BLaER1 (cell line): ENCODE measurements around the gene PGF.

Experiments used
- H3K27ac ChIP-seq: shearing (Covaris generic); formaldehyde crosslinking; 2 replicates; pipeline ENCODE4 v1.8.1; 2022
- H3K27me3 ChIP-seq: shearing (Covaris generic); formaldehyde crosslinking; 2 replicates; pipeline ENCODE4 v1.8.1; 2022
- H3K36me3 ChIP-seq: shearing (Covaris generic); formaldehyde crosslinking; 2 replicates; pipeline ENCODE4 v1.8.1; 2022
- H3K4me1 ChIP-seq: shearing (Covaris generic); formaldehyde crosslinking; 2 replicates; pipeline ENCODE4 v1.8.1; 2022
- H3K4me2 ChIP-seq: shearing (Covaris generic); formaldehyde crosslinking; 2 replicates; pipeline ENCODE4 v1.8.1; 2022
- H3K4me3 ChIP-seq: shearing (Covaris generic); formaldehyde crosslinking; 2 replicates; pipeline ENCODE4 v1.8.1; 2022
- H3K9ac ChIP-seq: shearing (Covaris generic); formaldehyde crosslinking; 2 replicates; pipeline ENCODE4 v1.8.1; 2022
- H3K9me3 ChIP-seq: shearing (Covaris generic); formaldehyde crosslinking; 2 replicates; pipeline ENCODE4 v1.8.1; 2022
- H4K20me1 ChIP-seq: shearing (Covaris generic); formaldehyde crosslinking; 2 replicates; pipeline ENCODE4 v1.8.1; 2022
- Cebpa-rat ChIP-seq: shearing (Covaris generic); IDR thresholded peaks from 2 replicates; pipeline ENCODE4 v1.8.1; 2022

PGF gene

DNA sequence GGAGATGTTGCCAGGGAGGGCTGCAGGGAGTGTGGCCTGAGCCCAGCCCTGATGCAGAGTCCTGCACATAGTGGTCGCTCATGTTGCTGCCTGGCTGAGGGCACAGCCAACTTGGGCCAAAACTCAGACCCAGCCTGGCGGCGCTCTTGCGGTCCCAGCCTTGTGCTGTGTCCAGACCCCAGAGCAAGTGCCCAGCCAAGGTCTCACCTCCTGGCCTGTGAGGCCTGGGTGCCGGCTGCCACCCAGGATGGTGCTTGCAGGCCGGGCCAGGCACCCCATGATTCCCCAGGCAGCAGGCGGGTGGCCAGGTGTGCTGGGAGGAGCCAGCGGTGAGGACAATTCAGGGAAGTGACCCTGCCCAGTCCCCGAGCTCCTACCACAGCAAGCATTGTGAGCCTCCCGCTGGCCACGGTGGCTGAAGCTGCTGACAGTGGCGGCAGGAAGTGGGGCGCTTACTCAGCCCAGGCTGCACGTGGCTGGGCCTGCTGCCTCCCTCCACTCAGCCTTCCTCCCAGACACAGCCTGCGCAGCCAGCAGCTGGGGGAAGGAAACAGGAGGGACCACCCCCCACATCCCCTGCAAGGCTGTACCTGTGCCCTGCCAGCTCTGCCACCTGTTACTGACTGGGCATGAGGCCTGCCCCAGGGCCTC lies 17.7 kb upstream of the PGF start:
- Histone ChIP-seq H3K27me3 (no peaks in the 10 kb centered on the region), H3K4me3 (no peak overlapping the region), H3K36me3 (no peaks in the 10 kb centered on the region), H3K4me2 (peak overlapping the region; percentile 32), H3K9me3 (no peaks in the 10 kb centered on the region), H4K20me1 (no peaks in the 10 kb centered on the region), H3K9ac (no peak overlapping the region), H3K4me1 (peaks cover 20% of the 10 kb centered on the region), H3K27ac (peak overlapping the region; percentile 60)
- no peak for TF ChIP-seq Cebpa-rat

DNA sequence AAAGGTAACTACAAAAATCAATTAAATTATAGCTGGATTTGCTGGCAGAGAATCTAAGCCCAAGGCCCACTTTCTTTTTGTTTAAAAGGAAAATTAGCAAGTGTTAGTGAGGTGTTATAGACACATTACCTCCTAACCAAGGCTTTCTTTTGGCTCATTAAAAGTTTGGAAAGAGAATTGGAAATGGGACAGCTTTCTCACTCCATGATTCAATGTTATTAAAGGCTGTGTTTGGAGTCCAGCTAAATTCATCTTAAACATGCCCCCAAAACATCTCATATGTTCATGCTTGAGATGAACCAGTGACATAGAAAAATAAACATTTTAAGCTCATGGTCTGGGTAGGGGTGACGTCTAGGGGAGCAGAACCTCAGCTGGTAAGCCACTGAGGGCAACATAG lies 13.4 kb upstream of the PGF start:
- no peaks in the 10 kb centered on the region for H3K9me3 ChIP-seq
- no peak overlapping the region for H3K4me3 ChIP-seq
- H3K4me1 ChIP-seq = peaks cover 13% of the 10 kb centered on the region
- H3K4me2 ChIP-seq = no peak overlapping the region
- no peaks in the 10 kb centered on the region for H4K20me1 ChIP-seq
- H3K27ac ChIP-seq = no peak overlapping the region
- TF ChIP-seq Cebpa-rat = no peak
- H3K9ac ChIP-seq = no peak overlapping the region
- no peaks in the 10 kb centered on the region for H3K27me3 ChIP-seq
- H3K36me3 ChIP-seq = no peaks in the 10 kb centered on the region

DNA sequence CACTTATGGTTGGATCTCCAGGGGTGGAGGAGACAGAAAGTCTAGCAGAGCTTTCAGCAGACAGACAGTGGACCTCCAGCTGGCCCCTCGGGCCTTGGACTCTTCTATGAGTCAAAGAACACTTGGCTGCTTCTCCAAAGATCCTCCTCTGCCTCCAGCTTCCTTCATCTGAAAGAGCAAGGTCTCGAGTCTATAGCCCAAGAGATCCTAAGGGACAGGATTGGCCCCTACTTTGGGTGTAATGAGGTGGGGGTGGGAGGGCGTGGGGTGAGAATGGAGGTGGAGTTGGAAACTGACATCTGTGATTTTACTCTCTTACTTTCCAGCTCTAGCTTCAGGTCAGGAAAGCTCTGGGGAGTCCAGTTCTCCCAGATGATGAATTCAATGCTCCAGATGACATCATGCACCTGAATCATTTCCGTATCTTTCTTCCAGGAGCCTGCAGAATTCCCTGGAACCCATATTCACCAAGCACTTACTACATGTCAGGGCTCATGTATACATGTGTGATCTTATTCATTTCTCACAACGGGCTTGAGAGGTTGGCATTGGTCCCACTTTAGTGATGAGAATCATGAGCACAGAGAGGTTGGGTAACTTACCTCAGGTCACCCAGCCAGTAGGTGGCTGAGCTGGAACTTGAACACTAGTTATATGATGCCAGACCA lies 10.2 kb upstream of the PGF start:
- no peaks in the 10 kb centered on the region for H3K27me3 ChIP-seq
- H3K4me2 ChIP-seq = no peak overlapping the region
- no peak for TF ChIP-seq Cebpa-rat
- no peak overlapping the region for H3K9ac ChIP-seq
- H3K27ac ChIP-seq = no peak overlapping the region
- peaks cover 23% of the 10 kb centered on the region for H3K4me1 ChIP-seq
- no peaks in the 10 kb centered on the region for H4K20me1 ChIP-seq
- no peaks in the 10 kb centered on the region for H3K36me3 ChIP-seq
- H3K4me3 ChIP-seq = no peak overlapping the region
- no peaks in the 10 kb centered on the region for H3K9me3 ChIP-seq

DNA sequence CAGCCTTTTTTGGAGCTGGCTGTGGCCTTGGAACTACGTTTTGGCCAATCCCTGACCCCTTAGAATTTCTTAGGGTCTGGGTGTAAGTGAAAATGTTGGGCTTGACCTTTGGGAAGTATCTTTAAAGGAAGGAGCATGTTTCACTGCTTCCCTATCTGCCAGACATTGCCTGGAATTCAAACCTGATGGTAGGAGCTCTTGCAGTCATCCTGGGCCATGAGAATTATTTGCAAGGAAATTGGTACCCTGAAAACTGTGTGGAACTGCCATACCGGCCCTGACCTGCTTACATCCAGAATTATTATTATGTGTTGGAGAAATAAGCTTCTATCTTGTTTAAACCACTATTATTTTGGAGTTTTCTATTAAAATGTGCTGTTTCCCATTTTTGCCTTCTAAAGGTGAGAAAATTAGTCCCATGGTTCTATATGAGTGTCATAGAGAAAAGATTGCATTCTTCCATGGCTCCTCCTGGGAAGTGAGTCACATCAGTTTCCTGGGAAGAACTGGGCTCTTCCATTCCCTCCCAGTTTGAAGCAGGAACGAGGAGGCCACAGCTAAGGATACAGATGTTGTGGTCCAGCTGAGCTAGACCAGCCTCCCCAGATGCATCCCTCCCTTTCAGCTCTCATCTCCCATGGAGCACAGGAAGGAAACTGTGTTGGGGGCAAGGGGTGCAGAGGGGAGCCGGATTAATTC lies 9.5 kb upstream of the PGF start:
- no peaks in the 10 kb centered on the region for H4K20me1 ChIP-seq
- H3K4me3 ChIP-seq = no peak overlapping the region
- no peaks in the 10 kb centered on the region for H3K36me3 ChIP-seq
- H3K9ac ChIP-seq = no peak overlapping the region
- no peaks in the 10 kb centered on the region for H3K27me3 ChIP-seq
- no peak overlapping the region for H3K4me2 ChIP-seq
- TF ChIP-seq Cebpa-rat = no peak
- peaks cover 23% of the 10 kb centered on the region for H3K4me1 ChIP-seq
- no peaks in the 10 kb centered on the region for H3K9me3 ChIP-seq
- no peak overlapping the region for H3K27ac ChIP-seq

DNA sequence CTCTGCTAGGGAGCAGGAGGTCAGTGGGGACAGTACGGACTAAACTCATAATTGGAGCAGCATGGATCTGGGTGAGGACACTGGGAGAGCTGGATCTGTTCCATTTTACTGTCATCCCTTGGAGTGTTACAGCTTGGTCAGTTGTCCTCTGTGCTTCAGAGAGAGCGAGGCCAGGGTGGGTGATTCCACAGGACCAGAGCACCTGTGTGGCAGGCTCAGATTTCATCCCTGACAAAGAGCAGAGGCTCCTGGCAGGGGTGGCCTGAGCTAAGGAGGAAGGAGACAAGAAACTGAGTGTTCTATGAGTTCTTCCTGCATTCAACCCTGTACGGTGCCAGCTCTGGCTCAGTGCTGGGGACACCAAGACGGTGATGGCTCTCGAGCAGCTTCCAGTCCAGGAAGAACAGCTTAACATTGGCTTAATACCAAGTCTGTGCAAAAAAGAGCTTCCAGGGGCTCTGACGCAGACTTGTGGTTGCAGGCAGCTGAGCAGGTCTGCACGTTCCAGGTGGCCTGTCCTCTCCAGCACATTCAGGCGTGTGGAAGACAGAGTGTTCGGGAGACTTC lies 8.4 kb upstream of the PGF start:
- Histone ChIP-seq H3K4me1 (peaks cover 27% of the 10 kb centered on the region), H3K27me3 (no peaks in the 10 kb centered on the region), H3K4me3 (no peak overlapping the region), H3K9me3 (no peaks in the 10 kb centered on the region), H3K36me3 (no peaks in the 10 kb centered on the region), H3K27ac (no peak overlapping the region), H4K20me1 (no peaks in the 10 kb centered on the region), H3K9ac (no peak overlapping the region), H3K4me2 (peak overlapping the region; percentile 19; the same call in 1 of the 2 replicates)
- no peak for TF ChIP-seq Cebpa-rat

DNA sequence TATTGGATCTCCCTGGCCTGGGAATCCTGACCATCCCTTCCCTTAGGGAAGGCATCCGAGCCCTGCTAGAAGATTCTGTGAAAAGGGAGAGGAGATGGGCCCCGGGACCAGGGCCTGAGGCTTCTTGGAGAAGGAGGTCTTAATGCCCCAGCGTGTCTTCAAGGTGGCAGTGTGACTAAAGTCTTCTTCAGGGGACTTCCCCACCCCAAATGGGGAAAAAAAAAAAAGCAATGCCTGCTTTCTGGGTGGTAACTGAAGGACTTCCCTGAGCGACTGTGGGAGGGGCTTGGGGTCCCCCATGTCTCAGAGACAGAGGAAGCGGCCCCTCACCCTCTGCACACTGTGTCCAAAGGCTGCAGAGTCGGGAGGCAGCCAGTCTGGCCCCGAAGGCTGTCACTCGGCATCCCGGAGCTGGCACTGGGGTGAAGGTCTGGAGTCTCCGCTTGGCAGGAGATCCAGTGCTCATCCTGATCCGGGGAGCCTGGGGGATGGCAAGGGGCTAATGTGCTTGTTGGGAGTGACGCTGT lies 7.8 kb upstream of the PGF start:
- peaks cover 27% of the 10 kb centered on the region for H3K4me1 ChIP-seq
- H3K4me2 ChIP-seq = peak overlapping the region; percentile 19; the same call in 1 of the 2 replicates
- no peaks in the 10 kb centered on the region for H4K20me1 ChIP-seq
- H3K9me3 ChIP-seq = no peaks in the 10 kb centered on the region
- no peaks in the 10 kb centered on the region for H3K27me3 ChIP-seq
- TF ChIP-seq Cebpa-rat = no peak
- H3K36me3 ChIP-seq = no peaks in the 10 kb centered on the region
- H3K9ac ChIP-seq = no peak overlapping the region
- no peak overlapping the region for H3K27ac ChIP-seq
- H3K4me3 ChIP-seq = no peak overlapping the region

DNA sequence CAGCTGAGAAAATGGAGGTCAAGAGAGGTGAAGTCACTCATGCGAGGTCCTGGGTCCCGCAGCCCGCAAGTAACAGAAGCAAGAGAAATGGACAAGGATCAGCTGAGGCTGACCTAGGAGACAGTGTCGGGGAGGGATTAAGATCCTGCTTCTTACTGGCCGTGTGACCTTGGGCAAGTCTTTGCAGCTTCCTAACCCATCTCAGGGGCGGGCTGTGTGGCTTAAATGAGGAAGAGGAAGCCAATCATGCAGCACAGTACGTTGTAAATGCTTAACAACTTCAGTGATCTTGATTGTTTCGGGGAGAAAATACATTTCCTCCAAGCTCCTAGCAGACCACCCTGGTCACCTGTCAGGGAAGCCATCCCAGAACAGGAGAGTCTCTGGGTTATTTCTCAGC lies 7.1 kb upstream of the PGF start:
- Histone ChIP-seq H3K27me3 (no peaks in the 10 kb centered on the region), H3K4me2 (0 out of 2 replicates have a peak overlapping the region, but pooled peaks have one; percentile 16), H3K9ac (no peak overlapping the region), H3K4me1 (peaks cover 27% of the 10 kb centered on the region), H3K36me3 (no peaks in the 10 kb centered on the region), H3K9me3 (no peaks in the 10 kb centered on the region), H3K4me3 (no peak overlapping the region), H4K20me1 (no peaks in the 10 kb centered on the region), H3K27ac (no peak overlapping the region)
- TF ChIP-seq Cebpa-rat = no peak

DNA sequence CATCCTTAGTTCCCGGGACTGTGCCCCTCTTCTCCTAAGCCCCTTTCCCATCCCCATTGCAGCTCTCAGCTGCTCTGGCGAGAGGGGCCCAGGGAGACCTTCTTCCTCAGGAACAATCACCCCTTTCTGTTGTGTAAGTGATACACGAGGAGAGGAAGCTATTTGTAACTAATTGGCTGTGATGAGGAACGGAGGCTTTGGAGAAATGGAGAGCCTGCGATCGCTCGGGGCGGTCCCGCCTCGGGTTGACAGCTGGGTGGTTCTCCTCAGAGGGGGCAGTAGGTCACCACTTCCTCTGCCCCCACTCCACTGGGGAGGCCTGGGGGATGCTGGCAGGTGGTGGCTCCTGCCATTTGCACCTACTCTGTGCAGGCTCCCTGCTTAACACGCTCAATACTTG lies 6.6 kb upstream of the PGF start:
- Histone ChIP-seq H3K27ac (no peak overlapping the region), H3K4me2 (0 out of 2 replicates have a peak overlapping the region, but pooled peaks have one; percentile 16), H3K9me3 (no peaks in the 10 kb centered on the region), H3K9ac (no peak overlapping the region), H3K4me3 (no peak overlapping the region), H3K36me3 (no peaks in the 10 kb centered on the region), H3K27me3 (no peaks in the 10 kb centered on the region), H3K4me1 (peaks cover 27% of the 10 kb centered on the region), H4K20me1 (no peaks in the 10 kb centered on the region)
- no peak for TF ChIP-seq Cebpa-rat

DNA sequence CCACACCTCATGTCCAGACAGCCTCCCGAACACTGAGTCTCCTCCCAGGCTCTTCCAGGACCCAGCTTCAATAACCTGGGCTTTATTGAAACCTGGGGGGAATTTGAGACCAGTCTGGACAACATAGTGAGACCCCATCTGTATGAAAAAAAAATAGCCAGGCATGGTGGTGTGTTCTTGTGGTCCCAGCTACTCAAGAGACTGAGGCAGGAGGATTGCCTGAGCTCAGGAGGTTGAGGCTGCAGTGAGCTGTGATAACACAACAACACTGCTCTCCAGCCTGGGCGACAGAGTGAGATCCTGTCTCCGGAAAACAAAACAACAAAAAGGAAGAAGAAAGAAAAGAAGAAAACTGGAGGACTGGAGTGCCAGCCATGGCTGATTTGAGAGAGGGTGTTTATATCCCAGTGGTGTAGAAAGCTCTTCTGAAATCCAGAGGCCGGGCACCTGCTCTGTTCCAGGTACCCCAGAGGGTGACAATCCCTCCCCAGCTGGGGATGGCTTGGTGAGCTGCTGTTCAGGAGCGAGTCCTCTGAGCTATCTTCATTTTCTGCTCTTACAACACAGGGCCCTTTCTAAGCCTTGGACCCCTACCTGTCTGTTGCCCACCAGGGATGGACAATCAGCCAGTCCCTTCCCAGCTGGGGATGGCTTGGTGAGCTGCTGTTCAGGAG lies 6.0 kb upstream of the PGF start:
- Histone ChIP-seq H3K36me3 (no peaks in the 10 kb centered on the region), H3K4me2 (no peak overlapping the region), H3K27me3 (no peaks in the 10 kb centered on the region), H3K9ac (no peak overlapping the region), H3K4me3 (no peak overlapping the region), H3K4me1 (peaks cover 27% of the 10 kb centered on the region), H4K20me1 (no peaks in the 10 kb centered on the region), H3K9me3 (no peaks in the 10 kb centered on the region), H3K27ac (no peak overlapping the region)
- TF ChIP-seq Cebpa-rat = no peak
